NB4 (cell line): Measurements from ENCODE around the gene RPP40.

Source experiments
- CTCF ChIP-seq: IDR thresholded peaks from one replicate; pipeline ENCODE4 v1.5.1; 2012; ENCODE audit warnings: low read depth, low read length
- POLR2A ChIP-seq: IDR thresholded peaks from 2 replicates; pipeline ENCODE4 v1.6.1; 2011; ENCODE audit warnings: mild to moderate bottlenecking; ENCODE audit not compliant: insufficient read length; ENCODE audit errors: extremely low read depth

- TF ChIP-seq POLR2A (no peak), CTCF (no peak)
These were observed 24.4 kb downstream of the RPP40 start for GRCh38 chr6:4979426-4979825.
